Left ventricle myocardium superior (tissue), 1 donor: ENCODE results near the gene CEP85L. TPM values are rescaled to one million over a fixed set of nuclear protein-coding genes. Genes with fewer than 3 reads are reported as not detected.
A peak's percentile ranks its signal among the peaks of the same experiment; 100 is the strongest.

Experiments
- ATAC-seq: fragments of 200-7000 bp; cut with Tn5 transposase; one replicate; pipeline ENCODE4 v1.9.1; 2020; ENCODE audit warnings: mild to moderate bottlenecking, moderate library complexity
- DNase-seq: peaks from one replicate; pipeline ENCODE4 v3.0.0-alpha.2; 2020
- intact Hi-C: fragments of 100-400 bp; cut with micrococcal nuclease; formaldehyde crosslinking; loops from one replicate; pipeline ENCODE4 v1.11.0; 2022
- total RNA-seq: library from RNA; stranded (reverse); fragmentation: NEBNext Ultra II Directional; extraction: Animal tissue kit (Norgen Biotek cat#: 25700); gene quantifications from one replicate; pipeline ENCODE4 v1.2.1, GENCODE V29; 2021
- donor health status: DM: no; HTN: yes; CAD: no; lungs with severe emphysema.

Gene CEP85L
- total RNA-seq, 1 donor from 2014 or later = 14.5 TPM

- no peak for DNase-seq
- intact Hi-C loops = no loop called here
- ATAC-seq = no peak
These were observed 19.0 kb downstream of the CEP85L start for GRCh38 chr6:118632359-118632758.

DNA sequence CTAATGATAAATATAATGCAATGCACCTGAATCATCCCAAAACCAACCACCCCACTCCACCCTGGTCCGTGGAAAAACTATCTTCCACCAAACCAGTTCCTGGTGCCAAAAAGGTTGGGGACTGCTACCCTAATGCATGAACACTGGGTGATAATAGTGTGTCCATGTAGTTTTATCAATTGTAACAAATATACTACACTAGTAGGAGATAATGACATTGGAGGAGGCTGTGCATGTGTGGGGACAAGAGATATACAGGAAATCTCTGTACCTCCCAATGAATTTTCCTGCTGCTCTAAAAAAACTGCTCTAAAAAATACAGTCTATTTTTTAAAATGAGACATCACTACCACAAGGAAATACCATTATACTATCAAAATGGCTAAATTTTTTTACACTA, 20.5 kb downstream of the CEP85L start:
- intact Hi-C loops = no loop called here
- no peak for ATAC-seq
- no peak for DNase-seq

- DNase-seq (no peak), ATAC-seq (no peak)
- intact Hi-C loops = no loop called here
These were observed 21.3 kb downstream of the CEP85L start for GRCh38 chr6:118630067-118630466.

- ATAC-seq = no peak
- intact Hi-C loops = no loop called here
- no peak for DNase-seq
These were observed 23.7 kb downstream of the CEP85L start for GRCh38 chr6:118627724-118628123.

- no peak for ATAC-seq
- intact Hi-C loops = no loop called here
- no peak for DNase-seq
These were observed 25.6 kb downstream of the CEP85L start for GRCh38 chr6:118625833-118626232.

DNA sequence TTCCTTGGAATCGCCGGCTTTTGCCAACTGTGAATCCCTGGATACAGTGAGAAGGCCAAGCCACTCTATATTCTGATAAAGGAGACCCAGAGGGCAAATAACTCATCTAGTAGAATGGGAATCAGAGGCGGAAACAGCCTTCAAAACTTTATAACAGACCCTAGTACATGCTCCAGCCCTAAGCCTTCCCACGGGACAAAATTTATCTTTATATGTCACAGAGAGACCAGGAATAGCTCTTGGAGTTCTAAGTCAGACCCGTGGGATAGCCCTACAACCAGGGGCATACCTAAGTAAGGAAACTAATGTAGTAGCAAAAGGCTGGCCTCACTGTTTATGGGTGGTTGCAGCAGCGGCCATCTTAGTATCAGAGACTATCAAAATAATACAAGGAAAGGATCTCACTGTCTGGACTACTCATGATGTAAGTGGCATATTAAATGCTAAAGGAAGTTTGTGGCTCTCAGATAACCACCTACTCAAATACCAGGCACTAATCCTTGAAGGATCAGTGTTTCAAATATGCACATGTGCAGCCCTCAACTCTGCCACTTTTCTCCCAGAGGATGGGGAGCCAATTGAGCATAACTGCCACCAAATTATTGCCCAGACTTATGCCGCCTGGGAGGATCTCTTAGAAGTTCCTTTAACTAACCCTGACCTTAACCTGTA, 29.5 kb downstream of the CEP85L start:
- no peak for DNase-seq
- intact Hi-C loops = no loop called here
- ATAC-seq = peak; percentile 45

GRCh38 chr6:118620202-118620601, 31.2 kb downstream of the CEP85L start:
- ATAC-seq = no peak
- no peak for DNase-seq
- intact Hi-C loops = no loop called here

DNA sequence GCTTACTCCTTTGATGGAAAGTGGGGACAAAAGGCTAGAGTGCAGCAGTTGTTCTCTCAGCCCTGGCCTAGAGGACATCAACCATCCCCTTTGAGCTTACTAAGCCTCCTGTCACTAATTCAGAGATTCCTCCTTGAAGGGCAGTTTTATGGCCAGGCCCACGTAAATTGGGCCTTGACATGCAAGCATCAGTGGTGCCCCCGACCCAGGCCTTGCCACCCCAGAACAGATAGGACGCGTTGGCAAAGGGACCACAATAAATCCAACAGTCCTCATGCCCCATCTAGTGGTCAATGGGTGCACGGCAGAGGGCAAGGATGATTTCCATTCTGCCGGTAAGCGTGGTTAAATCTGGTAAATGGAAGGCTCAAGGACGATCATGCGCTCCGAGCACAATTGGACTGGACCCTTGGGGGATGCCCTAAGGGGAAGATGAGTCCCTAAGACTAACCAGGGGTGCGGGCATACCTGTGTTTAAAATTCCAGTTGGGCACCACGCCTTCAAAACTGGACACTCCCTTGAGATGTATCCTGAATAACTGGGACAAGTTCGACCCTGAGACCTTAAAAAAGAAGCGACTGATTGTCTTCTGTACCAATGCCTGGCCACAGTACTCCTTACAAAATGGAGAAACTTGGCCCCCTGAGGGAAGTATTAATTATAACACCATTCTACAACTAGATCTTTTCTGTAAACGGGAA, 32.6 kb downstream of the CEP85L start:
- DNase-seq (peak; percentile 52), ATAC-seq (peak; percentile 85)
- intact Hi-C loops = loop anchor here (5.0 kb wide), 1 partner anchor 337 kb away; no protein-coding TSS in a partner anchor

- intact Hi-C loops = loop anchor here (5.0 kb wide), 1 partner anchor 335 kb away; no protein-coding TSS in a partner anchor
These were observed 34.0 kb downstream of the CEP85L start for GRCh38 chr6:118617417-118617816.

DNA sequence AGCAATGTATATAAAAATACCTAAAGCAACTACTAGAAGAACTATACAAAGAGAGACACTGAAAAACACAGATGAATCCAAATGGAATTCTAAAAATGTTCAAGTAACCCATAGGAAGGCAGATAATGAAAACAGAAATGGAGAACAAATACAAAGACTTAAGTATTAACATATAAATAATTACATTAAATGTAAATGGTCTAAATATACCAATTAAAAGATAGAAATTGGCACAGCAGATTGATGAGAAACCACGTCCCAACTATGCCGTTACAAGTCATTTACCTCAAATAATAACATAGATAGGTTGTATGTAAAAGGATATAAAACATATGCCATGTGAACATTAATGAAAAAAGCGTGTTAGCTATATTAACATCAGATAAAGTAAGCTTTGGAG, 40.1 kb downstream of the CEP85L start:
- ATAC-seq (no peak), DNase-seq (no peak)
- intact Hi-C loops = no loop called here

More at GRCh38 chr6:118617417-118617816, 34.0 kb downstream of the CEP85L start:
- DNase-seq (no peak), ATAC-seq (no peak)

- intact Hi-C loops = no loop called here
- DNase-seq (no peak), ATAC-seq (no peak)
These were observed 44.5 kb downstream of the CEP85L start for GRCh38 chr6:118606858-118607257.

- DNase-seq = no peak
- intact Hi-C loops = no loop called here
- no peak for ATAC-seq
These were observed 45.1 kb downstream of the CEP85L start for GRCh38 chr6:118606268-118606667.

- intact Hi-C loops = no loop called here
- no peak for ATAC-seq
- no peak for DNase-seq
These were observed 48.0 kb downstream of the CEP85L start for GRCh38 chr6:118603372-118603771.

DNA sequence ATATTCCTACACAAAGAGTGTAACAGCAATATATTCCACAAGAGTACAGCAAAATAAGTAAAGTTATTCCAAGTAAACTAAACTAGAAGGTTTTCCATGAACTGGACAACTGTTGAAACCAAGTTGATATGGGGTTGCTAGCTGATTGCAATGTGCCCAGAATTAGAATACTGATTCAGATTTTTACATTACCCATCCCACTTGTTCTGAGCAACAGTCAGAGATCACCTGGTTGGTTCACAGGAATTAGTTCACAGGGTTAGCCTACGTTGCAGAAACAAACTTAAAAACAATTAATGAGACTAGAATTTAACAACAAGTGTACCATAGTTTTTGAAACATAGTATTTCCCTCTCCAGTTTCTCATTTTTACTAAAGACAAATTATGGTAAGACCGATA, 49.1 kb downstream of the CEP85L start:
- DNase-seq (no peak), ATAC-seq (no peak)
- intact Hi-C loops = no loop called here

- ATAC-seq = peak; percentile 70
- intact Hi-C loops = no loop called here
- no peak for DNase-seq
These were observed 53.1 kb downstream of the CEP85L start for GRCh38 chr6:118598324-118598723.

DNA sequence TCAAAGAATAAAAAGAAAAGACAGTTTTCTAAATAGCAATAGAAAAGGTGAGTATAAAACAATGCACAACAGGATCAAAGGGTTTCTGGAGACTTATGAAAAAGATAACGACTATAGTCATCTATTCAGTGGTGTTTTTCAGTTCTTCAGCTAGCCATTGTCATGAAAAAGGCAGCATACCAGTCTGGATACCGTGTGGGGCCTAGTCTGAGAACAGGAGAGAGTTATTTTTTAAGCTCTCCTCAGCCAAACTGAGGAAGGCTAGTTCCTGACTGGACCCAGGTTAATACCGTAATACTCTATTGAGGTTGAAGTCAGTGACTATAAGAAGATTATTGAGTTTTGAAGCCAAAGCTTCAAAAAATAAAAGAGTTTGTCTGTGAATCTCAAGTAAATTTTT, 53.8 kb downstream of the CEP85L start:
- DNase-seq = no peak
- intact Hi-C loops = no loop called here
- peak; percentile 59 for ATAC-seq

- ATAC-seq = no peak
- intact Hi-C loops = no loop called here
- DNase-seq = no peak
These were observed 54.5 kb downstream of the CEP85L start for GRCh38 chr6:118596774-118597320.

DNA sequence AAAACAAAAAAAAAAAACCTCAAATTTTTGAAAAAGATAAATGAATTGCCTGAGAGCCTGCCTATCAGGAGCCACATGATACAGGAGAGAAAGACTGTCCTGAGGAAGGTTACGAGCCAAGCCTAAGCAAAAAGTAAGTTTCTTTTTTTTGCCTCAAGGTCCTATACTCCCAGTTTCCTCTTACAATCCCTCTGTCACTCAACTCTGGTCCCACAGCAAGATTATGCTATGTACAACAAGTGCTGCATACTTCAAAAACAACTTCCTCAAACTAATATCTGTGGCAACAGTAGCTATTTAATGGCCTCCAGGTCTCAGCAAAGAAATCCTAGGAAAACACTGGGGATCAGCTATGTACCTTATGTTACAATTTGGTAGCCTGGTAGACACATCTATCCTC, 56.5 kb downstream of the CEP85L start:
- intact Hi-C loops = no loop called here
- no peak for DNase-seq
- ATAC-seq = no peak

GRCh38 chr6:118591897-118592296, 59.5 kb downstream of the CEP85L start:
- intact Hi-C loops = no loop called here
- DNase-seq (no peak), ATAC-seq (no peak)

DNA sequence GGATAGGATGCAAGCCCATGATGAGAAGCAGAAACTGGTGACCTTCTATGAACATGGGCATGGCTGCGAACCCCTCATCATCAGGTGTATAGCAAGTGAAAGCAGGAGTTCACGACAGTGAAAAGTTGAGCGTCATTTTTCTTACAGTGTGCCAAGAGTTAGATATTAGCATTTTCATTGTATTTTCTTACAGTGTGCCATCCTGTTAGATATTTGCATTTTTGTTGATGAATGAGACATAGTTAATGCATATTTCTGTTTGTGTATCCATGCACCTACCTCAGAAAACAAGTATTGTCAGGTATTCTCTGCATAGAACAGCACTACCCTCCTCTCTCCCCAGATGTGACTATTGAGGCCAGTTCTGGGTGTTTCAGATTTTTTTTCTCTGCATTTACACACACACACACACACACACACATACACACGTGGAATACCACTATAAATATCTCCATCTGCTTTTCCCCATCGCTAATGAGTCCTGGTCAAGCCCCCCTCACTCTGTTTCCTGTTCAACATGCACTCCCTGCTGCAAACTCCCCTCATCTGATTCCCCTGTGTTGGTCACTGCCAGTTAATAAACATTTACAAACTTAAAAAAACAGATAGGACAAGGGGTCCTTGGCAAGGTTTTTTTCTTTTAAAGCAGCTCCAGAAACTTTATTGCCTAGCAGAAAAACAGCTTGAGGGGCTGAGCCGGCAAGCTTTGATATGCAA, 61.6 kb downstream of the CEP85L start:
- no peak for DNase-seq
- intact Hi-C loops = no loop called here
- no peak for ATAC-seq
